Activated CD4-positive, alpha-beta T cell treated with anti-CD3 and anti-CD28 coated beads, Interleukin-2, amount 50 U/mL, for 4 hours (primary cell): ENCODE data around the gene MMP14.
A peak's percentile ranks its signal among the peaks of the same experiment; 100 is the strongest.

Source experiments
- DNase-seq, 2 experiments: peaks; one replicate each; pipeline ENCODE4 v3.0.0-alpha.2; 2020

The MMP14 gene

GRCh38 chr14:22864979-22865378 is 28.6 kb downstream of the MMP14 start:
- DNase-seq: no peak

- DNase-seq: no peak
Measured at GRCh38 chr14:22865424-22866405, 29.3 kb downstream of the MMP14 start.

DNA sequence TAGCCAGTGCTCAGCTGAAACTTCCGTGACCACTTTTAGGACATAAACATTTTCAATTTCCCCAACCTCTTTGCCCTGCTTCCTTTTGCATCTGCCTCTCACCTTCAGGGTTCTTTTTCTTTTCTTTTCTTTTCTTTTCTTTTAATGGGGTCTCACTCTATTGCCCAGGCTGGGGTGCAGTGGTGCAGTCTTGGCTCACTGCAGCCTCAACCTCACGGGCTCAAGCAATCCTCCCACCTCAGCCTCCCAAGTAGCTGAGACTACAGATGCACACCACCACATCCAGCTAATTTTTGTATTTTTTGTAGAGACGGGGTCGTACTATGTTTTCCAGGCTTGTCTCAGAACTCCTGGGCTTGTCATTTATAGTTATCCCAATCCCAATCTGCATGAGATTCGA is 30.5 kb downstream of the MMP14 start:
- DNase-seq: no peak

DNA sequence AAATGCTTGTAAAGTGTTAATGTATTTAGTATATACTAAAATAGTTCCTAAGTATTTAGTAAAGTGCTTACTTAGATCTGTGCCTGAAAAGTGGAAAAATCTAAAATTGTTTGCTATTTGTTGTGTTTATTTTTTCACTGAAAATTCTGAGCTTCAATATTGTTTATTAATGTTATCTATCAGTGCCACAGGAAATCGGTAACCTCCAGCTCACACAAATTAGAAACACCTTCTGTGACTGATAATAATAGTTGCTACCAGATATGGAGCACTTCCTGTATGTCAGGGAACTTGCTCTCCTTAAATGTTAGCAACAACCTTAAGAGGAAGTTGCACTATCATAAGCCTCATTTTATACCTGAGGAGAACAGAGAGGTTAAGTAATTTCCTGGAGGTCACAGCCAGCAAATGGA is 34.4 kb downstream of the MMP14 start:
- no peak for DNase-seq

DNA sequence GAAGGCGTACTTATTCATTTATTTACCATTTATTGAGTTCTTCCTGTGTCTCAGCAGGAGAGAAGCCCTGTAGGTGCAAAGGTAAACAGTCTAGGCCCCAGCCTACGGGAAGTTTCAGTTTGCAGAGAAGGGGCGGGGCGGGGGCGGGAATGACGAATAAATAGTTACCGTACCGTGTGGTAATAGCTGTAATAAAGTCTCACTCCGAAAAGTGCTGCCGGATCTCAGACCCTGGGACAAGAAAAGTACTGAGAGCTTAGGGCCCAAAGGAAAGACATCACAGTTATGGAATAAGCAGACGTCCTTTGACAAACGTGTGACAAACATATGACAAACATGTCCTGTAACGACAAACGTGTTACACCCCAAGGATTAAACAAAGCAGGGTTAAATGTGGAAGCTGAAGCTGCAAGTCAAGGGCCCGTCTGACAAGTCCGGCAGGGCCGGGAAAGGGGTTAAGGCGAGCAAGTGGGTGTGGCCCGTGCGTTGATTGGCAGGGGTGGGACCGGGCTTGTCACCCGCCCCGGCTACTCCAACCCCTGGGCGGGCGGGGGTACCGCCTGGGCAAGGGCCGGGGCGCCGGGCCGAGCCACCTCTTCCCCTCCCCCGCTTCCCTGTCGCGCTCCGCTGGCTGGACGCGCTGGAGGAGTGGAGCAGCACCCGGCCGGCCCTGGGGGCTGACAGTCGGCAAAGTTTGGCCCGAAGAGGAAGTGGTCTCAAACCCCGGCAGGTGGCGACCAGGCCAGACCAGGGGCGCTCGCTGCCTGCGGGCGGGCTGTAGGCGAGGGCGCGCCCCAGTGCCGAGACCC is 35.0 kb downstream of the MMP14 start, which contains the start of gene LRP10:
Gene LRP10, plus strand, starts transcription at position 517 of the 809 bp plus-strand sequence. CDS start 564 bp downstream, outside the sequence.
- peak; percentile 80 to 83 for DNase-seq

- peak; percentile 61 to 69 for DNase-seq
Measured at GRCh38 chr14:22872033-22872832, 35.8 kb downstream of the MMP14 start.

DNA sequence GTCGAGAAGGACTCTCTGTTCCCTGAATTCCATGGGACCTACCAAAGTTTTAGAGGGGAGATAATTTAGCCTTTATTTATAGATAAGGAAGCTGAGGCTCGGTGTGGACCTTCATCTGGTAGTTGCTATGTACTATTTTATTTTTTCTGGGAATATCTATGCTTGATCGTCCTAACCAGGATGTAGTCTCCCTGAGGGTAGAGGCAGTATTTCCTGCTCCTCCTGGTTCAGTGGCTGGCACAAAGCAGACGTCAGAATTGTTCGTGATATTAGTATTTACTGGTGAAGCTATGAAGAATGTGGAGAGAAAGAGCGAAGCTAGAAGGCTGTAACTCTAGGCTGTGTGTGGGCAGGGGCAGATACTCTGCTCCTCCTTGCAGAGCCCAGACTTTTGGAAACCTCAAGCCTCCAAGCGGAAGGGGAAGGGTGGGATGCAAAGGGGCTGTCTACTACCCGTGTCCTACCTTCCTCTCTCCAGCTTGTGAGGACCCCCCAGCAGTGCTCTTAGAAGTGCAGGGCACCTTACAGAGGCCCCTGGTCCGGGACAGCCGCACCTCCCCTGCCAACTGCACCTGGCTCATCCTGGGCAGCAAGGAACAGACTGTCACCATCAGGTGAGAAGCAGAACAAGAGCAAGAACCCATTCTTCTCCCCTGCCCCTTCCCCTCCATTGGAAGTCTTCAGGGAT is 36.6 kb downstream of the MMP14 start:
- DNase-seq: no peak

- no peak for DNase-seq
Measured at GRCh38 chr14:22875003-22875747, 38.8 kb downstream of the MMP14 start.

DNA sequence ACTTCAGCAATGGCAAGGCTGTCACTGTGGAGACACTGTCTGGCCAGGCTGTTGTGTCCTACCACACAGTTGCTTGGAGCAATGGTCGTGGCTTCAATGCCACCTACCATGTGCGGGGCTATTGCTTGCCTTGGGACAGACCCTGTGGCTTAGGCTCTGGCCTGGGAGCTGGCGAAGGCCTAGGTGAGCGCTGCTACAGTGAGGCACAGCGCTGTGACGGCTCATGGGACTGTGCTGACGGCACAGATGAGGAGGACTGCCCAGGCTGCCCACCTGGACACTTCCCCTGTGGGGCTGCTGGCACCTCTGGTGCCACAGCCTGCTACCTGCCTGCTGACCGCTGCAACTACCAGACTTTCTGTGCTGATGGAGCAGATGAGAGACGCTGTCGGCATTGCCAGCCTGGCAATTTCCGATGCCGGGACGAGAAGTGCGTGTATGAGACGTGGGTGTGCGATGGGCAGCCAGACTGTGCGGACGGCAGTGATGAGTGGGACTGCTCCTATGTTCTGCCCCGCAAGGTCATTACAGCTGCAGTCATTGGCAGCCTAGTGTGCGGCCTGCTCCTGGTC is 39.4 kb downstream of the MMP14 start:
- DNase-seq: no peak

DNA sequence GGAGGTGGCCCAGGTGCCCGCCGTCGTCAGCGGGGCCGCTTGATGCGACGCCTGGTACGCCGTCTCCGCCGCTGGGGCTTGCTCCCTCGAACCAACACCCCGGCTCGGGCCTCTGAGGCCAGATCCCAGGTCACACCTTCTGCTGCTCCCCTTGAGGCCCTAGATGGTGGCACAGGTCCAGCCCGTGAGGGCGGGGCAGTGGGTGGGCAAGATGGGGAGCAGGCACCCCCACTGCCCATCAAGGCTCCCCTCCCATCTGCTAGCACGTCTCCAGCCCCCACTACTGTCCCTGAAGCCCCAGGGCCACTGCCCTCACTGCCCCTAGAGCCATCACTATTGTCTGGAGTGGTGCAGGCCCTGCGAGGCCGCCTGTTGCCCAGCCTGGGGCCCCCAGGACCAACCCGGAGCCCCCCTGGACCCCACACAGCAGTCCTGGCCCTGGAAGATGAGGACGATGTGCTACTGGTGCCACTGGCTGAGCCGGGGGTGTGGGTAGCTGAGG is 40.7 kb downstream of the MMP14 start:
- no peak for DNase-seq

GRCh38 chr14:22878271-22879246 is 42.2 kb downstream of the MMP14 start:
- no peak for DNase-seq

DNA sequence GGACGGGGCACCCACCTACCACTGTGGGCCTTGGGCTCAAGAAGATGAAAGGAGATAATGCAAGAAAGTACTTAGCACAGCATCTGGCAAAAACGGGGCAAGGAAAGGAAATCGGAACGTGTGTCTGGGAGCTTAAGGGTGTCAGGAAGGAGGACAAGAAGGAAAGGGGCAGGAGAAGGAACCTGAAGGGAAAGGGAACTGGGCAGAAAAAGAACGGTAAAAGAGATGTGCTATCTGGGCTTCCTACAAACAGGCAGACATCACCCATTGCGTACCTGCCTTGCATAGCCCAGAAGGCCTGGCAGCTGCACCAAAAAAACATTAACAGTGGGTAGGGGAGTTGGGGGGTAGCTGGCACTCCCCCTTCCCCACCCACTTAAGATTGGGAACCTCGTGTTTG is 45.7 kb downstream of the MMP14 start:
- DNase-seq: no peak

GRCh38 chr14:22882529-22883172 is 46.3 kb downstream of the MMP14 start:
- peak; percentile 53 to 64 for DNase-seq

GRCh38 chr14:22883173-22883976 is 47.0 kb downstream of the MMP14 start, which contains the start of gene REM2:
Gene REM2, plus strand, starts transcription at chr14:22883222. Its CDS starts 66 bp downstream, at chr14:22883288.
- DNase-seq: no peak

DNA sequence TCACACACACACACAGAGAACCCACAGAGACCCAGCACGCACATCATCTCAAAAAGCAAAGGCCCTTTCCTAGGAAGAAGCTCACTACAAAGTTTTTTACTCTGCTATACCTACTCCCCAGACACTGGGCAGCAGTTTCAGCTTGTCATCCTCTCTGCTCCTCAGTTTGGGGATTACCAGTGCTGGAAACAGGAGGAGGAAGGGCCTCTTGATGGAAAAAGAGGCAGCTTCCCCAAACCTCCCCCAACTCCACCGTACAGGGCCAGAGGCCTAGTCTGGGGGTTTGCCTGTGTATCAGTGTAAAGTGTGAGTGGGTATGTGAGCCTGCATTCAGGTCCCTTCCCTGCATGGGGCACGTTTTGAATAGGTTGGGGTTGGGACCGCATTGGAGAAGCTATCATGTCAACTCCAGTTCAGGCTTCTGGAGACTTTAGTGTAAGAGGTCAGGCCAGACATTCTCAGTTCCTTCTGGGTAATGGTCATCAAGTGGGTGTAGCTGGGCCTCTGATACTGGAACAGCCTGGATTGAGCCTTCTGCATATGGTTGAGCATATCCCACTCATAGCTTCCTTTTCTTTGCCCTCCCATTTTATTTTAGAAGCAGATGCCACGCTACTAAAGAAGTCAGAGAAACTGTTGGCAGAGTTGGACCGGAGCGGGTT is 47.8 kb downstream of the MMP14 start:
- no peak for DNase-seq

GRCh38 chr14:22884738-22885523 is 48.5 kb downstream of the MMP14 start:
- DNase-seq: no peak

- no peak for DNase-seq
Measured at GRCh38 chr14:22885975-22886374, 49.6 kb downstream of the MMP14 start.
